Central memory CD4-positive, alpha-beta T cell (primary cell): ENCODE results near the gene REEP3.
"Not testable (repeated sequence)": the region's sequence is repeated elsewhere in the genome, so short reads cannot be mapped to it uniquely, and the experiment has no call there.

Source experiments
- DNase-seq: peaks from one replicate; pipeline ENCODE4 v3.0.0; 2022
- total RNA-seq, 3 experiments: gene quantifications; one replicate each; lab custom pipeline; 2026; lab: John Stamatoyannopoulos, UW

Gene REEP3, protein sequence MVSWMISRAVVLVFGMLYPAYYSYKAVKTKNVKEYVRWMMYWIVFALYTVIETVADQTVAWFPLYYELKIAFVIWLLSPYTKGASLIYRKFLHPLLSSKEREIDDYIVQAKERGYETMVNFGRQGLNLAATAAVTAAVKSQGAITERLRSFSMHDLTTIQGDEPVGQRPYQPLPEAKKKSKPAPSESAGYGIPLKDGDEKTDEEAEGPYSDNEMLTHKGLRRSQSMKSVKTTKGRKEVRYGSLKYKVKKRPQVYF
- 23.3 to 65.2 (median 58.8) reads per million in 3 experiments for total RNA-seq

DNA sequence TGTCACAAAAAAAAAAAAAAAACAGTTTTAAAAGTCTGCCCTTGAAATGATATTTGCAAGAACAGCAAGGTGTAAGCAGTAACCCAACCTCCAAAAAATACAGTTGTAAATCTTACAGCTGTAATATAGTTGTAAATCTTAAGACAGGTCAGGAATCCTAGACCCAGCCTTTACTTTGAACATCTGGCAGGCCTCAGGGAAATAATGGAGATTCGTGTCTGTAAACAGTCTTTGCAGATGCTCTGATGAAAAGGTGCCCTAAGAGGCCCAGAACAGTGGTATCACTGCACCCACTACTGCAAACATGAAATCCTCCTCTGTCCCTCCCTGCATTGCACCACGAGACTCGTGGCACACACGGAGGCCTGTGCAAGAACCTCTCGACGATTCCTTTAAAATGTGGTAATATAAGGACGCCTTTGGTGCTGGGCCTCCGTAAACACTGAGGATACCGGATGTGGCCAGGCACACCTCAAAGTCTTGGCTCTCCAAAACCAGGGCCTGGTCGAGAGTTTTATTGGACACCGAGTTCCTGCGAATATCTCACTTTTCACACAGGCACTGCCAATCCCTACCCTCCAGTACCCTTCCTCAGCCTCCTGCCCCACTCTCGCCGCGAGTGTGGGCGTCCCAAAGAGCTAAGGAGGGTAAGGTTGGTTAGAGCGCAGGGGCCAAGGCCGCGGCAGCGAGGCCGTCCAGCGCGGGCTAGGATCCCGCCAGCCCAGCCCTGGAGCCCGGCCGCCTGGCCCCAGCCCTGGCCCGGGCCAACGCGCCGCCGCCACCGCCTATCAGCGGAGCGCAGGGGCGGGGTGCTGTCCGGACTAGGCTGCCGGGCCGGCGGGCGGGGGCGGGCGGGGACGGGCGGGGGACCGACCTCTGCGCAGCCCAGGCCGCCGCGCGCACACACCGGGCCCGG, at the start of gene REEP3:
REEP3 (plus strand) TSS at position 902 of the 916 bp plus-strand sequence. CDS start 145 bp downstream, outside the sequence.
- peak; percentile 50 for DNase-seq

DNA sequence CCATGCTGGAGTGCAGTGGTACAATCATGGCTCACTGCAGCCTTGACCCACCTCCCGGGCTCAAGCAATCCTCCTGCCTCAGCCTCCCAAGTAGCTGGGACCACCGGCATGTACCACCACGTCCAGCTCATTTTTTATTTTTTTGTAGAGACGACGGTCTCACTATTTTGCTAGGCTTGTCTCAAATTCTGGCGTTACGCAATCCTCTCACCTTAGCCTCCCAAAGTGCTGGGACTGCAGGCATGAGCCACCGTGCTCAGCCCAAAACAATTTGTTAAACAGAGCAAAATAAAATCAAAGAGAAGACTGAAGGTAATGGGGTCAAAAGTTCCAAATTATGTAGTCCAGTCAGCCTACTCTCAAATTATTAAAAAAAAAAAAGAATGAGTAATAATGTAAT, 46.7 kb upstream of the REEP3 start:
- no peak for DNase-seq

DNA sequence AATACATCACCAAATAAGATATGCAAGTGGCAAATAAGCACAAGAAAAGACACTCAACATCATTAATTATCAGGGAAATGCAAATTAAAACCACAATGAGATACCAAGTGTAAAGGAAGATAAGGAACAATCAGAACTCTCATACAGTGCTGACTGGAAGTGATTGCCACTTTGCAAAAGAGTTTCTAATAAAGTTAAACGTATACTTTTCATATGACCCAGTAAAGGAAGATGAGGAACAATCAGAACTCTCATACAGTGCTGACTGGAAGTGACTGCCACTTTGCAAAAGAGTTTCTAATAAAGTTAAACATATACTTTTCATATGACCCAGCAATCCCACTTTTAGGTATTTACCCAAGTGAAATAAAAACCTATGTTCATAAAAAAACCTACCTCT, 43.3 kb upstream of the REEP3 start:
- no peak for DNase-seq

DNA sequence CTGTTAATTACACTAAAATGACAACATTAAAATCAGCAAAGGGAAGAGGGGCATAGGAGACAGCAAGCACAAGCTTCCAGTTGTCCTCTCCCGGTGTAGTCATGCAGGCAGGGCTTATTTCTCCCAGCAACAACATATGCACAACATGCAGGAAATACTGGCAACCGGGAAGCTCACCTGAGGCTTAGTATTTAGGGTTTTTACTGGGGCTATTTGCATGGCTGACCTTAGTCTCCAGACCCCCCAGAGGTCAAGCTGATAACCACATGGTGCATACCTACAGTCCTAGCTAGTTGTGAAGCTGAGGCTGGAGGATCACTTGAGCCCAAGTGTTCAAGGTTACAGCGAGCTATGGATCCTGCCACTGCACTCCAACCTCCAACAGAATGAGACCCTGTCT, 42.6 kb upstream of the REEP3 start:
- DNase-seq = no peak

DNA sequence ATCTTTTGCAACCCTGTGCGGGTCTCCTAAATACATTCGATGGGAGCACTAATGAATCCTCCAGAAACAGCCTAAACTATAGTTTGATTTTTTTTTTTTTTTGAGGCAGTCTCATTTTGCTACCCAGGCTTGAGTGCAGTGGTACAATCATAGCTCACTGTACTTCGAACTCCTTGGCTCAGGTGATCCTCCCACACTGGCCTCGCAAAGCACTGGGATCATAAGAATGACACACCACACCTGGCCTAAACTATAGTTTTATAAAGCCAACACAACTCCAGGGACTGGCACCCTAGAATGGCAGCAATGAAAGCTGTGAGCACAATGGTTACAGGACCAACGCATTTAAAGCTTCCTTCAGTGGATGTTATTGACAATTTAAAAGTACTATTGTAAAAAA, 41.0 kb upstream of the REEP3 start:
- DNase-seq = no peak

DNA sequence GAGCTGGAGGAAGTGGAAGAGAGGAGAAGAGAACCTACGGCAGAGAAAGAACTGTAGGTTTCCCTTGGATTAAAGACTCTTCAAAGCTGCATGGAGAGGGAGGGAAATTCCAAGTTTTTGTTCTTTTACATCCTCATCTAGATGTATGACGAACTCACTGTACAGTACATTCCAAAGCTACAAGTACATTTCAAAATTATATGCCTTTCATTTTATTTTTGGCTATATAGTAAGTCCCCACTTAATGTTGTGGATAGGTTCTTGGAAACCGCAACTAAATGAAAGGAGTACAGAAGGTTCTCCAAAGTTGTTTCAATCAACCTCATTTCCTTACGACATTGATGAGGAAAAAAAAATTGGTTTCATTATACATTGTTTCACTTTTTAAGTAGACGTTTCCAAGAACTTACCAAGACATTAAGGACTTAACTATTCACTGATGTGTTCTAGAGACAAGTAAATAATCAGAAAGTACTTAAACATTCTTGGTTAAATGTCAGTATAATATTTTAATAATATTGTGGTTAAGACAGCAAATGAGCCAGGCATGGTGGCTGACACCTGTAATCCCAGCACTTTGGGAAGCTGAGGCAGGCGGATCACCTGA, 39.3 kb upstream of the REEP3 start:
- no peak for DNase-seq

DNA sequence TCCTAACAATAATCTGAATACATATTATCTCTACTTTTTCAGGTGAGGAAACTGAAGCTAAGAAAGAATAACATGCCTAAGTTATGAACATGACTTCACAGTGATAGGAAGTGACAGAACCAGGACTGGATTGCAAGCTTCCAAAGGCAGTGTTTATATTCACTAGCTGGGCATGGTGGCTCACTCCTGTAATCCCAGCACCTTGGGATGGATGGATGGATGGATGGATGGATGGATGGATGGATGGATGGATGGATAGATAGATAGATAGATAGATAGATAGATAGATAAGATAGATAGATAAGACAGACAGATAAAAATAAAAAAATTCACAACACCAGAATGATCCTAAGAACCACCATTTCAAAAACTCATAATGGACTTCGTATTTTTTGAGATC, 37.2 kb upstream of the REEP3 start:
- no peak for DNase-seq

DNA sequence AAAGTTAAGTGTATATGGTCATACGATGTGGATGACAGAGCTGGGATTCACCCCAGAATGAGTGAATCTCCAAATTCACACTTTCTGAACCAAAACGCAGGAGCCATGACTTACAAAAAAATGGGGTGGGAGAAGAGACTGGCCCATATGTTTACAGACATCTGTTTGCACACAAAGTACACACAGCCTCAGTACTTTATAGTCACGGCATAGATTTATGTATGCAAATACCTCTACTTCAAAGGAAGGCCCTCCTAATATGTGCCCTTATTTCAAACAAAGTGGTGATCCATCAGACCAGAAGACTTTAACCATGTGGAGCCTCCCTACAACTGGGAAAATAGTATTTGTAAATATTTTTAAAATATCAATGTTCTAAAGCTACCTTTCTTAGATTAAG, 33.2 kb upstream of the REEP3 start:
- no peak for DNase-seq

DNA sequence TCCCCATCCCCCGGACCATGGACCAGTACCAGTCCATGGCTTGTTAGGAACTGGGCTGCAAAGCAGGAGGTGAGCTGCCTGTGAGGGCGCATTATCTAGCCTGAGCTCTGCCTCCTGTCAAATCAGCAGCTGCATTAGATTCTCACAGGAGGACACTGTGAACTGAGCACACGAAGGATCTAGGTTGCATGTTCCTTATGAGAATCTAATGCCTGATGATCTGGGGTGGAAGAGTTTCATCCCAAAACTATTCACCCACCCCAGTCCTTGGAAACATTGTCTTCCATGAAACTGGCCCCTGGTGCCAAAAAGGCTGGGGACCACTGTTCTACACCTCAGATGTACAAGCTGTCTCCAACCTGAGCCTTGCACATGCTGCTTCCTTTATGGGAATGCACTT, 31.4 kb upstream of the REEP3 start:
- DNase-seq = no peak

DNA sequence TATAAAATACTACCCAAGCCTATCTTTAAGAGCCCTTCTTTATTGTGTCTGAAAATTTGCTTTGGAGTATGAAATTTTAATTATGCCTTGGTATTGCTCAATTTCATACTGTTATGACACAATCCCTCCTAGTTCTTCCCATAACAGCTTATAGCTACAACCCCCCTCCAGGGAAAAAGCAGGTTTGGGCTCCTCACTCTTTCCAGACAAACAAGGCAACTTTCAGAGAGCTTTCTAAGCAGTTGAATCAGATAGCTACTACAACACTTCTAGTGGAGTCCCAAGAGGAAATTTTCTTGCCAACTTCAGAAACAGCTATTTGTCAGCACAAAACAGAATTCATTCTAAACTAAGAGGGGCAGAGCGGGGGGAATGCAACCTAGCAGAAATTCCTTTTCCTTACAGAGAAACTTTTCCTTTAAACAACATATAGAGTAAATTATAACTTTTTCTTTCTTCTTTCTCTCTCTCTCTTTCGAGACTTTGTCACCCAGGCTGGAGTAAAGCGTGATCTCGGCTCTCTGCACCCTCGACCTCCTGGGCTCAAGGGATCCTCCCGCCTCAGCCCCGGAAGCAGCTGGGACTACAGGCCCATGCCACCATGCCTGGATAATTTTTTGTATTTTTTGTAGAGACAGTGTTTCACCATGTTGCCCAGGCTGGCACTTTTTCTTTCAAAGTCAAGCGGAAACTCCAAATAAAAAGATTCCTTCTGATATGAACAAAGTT, 29.4 kb upstream of the REEP3 start:
- no peak for DNase-seq

DNA sequence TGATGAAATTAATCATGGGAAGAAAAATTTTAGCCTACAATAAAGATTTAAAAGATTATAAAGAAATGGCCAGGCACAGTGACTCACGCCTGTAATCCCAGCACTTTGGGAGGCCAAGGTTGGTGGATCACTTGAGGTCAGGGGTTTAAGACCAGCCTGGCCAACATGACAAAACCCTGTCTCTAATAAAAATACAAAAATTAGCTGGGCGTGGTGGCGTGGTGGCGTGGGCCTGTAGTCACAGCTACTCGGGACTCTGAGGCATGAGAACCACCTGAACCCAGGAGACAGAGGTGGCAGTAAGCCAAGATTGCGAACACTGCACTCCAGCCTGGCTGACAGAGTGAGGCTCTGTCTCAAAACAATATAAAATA, 28.9 kb upstream of the REEP3 start:
- DNase-seq = not testable (repeated sequence)

DNA sequence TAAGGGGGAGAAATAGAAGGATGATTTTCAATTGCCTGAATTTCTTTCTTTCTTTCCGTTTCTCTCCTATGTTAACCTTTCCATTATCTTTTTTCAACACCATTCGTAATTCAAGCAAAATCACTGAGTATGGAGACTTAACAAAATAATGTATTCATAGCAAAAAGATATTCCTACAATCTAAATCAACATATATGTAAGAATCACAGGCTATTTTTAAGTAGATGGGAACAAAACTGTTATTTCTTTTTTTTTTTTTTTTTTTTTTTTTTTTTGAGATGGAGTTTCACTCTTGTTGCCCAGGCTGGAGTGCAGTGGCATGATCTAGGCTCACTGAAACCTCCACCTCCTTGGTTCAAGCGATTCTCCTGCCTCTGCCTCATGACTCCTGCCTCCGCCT, 28.2 kb upstream of the REEP3 start:
- DNase-seq = no peak

DNA sequence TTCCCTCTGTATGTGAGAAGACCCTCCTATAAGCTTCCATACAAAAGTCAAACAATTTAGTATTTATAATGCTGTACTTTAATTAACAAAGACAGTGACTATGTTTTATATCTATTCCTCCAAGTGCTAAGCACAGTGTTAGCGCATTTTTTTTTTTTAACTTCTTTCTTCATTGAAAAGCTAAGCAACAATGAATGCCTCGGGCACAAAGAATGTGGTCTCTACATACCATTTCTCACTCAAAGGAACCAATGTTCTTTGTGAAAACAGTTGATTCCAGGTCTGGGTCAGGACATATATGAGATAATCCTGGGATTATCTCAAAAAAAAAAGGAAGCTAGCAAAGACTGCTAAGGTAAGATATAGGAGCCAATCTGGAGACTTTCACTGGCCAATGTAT, 26.2 kb upstream of the REEP3 start:
- no peak for DNase-seq

DNA sequence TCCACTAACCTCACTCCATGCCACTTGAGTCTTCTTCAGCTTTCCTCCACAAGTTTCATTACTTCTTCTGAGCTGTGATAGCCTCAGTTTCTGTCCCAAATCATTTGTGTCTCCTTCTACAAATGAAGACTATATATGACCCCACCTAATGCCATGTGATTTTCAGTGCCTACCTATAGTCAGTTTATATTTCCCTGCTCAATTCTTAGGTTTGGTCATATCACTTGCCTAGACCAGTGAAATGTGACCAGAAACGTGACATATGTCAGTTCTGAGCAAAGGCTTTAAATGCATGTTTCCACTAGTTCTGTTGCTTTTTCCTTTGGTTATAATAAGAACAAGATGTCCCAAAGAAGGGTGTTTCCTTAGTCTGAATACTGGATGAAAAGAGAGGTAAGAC, 24.6 kb upstream of the REEP3 start:
- no peak for DNase-seq

DNA sequence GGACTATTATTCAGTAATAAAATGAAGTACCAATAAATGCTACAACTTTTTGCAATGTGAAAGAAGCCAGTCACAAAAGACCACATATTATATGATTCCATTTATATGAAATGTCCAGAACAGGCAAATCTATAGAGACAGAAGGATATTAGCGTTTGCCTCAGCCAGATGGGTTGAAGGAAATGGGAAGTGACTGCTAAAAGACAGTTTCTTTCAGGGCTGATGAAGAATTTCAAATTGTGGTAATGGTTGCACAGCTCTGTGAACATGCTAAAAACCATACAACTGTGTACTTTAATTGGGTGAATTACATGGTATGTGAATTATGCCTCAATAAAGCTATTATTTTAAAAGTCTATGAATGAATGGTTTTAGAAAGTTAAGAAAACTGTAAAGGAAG, 23.9 kb upstream of the REEP3 start:
- DNase-seq = no peak

DNA sequence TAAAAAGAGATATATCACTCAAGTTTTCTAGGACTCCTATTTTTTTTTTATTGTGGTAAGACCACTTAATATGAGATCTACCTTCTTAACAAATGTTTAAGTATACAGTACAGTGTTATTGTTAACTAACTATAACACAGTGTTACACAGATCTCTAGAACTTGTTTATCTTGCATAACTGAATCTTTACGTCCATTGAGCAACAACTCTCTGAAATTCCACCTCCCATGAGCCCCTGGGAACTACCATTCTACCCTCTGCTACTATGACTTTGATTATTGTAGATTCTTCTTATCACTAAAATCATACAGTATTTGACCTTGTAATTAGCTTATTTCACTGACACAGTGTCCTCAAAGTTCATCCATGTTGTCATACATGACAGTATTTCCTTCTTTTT, 22.5 kb upstream of the REEP3 start:
- no peak for DNase-seq

DNA sequence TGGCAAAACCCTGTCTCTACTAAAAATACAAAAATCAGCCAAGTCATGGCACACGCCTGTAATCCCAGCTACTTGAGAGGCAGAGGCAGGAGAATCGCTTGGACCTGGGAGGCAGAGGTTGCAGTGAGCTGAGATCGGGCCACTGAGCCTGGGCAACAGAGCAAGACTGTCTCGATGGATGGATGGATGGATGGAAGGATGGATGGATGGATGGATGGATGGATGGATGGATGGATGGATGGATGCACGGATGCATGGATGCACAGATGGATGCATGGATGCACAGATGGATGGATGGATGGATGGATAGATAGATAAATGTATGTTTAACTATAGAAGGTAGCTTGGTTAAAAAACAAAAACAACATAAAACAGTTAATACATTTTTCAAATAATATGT, 20.6 kb upstream of the REEP3 start:
- DNase-seq = not testable (repeated sequence)

DNA sequence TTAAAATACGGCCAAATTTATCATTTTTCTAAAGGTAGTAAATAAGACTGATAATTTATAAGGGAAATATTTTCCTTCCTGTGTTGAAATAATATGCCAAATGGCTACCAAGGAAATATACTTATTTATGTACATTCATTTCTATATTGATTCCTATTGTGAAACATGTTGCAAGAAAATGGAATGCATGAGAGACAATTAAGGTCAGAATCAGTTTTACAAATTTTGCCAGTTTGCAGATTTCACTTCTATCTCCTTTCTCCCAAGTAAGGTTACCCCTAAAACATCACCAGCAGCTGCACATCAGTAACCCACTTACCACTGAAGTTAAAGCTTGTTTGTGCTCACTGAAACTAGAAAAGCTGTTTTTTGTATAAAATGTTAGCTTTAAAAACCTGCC, 19.2 kb upstream of the REEP3 start:
- no peak for DNase-seq

DNA sequence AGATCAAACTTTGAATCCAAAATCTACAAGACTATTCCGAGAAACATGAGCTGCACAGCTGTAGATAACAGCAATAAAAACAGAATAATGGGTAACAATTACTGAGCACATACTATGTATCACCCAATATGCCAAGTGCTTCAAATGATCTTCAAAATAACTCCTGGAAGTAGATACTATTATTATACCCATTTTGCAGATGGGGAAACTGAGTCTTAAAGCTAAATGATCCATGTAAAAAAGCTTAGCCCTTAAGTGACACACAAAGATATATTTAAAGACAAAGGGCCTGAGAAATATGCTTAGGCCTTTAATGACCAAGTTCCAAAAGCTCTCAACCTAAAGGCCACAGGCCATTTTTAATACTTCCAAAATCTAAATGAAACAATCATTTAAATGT, 18.4 kb upstream of the REEP3 start:
- DNase-seq = no peak

DNA sequence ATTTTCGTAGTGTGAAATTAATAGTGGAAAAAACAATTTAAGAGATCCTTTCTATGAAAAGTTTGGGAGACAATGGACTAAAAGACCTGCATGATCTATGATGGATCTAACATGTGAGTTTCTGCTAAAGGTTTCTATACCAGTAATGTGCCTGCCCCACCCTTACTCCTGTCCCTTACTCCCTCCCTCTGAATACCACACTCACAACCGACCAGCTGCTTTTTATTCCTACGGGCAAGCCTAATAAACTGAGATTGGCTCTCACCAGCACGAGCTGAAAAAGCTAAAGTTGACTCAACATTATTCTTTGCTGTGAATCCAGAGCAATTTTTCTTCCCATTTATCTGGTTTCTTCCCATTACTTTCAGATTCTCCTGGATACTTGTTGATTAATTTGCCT, 17.8 kb upstream of the REEP3 start:
- DNase-seq = no peak

DNA sequence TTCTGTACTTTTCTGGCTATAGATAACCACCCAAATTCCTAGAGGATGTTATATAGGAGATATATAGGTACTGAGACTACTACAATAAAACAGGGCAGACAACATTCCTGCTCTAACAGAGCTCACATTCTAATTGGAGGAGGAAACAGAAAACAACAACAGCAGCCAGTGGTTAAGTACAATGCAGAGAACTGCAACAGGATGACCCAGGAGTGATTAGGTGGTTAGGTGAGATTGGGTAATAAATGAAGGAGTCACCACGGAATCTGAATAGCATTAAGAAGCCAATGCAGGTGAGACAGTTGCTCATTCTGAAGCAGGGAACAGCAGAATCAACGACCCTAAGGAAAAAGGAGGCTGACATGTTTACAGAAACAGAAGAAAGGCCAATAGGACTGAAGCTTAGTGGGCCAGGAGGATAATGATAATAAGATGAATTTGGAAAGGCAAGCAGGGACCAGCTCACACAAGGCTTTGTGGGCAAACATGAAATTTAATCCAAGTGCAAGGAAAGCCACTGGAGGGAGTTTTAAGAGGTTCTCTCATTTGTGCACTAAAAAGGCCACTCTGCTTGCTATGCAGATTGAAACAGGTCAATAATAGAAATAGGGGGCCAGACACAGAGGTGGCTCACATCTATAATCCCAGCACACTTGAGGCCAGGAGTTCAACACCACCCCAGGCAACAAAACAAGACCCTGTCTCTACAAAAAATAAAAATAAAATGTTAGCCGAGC, 16.9 kb upstream of the REEP3 start:
- DNase-seq = no peak

DNA sequence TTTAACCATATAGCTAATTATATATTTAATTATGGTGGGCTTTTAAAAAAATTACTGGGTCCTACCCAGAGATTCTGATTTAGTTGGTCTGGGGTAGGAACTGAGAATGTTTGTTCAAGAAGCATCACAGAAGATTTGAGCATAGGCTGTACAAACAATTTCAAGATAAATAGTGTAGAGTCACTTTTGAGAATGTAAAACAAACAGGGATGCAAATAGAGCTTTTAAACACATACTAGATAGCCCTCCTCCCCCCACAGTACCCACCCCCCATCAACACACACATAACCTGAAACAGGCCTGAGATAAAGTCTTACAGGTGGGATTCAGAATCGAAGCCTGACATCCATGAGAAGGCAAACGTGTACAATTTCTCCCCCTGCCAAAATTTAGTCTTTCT, 15.6 kb upstream of the REEP3 start:
- no peak for DNase-seq

DNA sequence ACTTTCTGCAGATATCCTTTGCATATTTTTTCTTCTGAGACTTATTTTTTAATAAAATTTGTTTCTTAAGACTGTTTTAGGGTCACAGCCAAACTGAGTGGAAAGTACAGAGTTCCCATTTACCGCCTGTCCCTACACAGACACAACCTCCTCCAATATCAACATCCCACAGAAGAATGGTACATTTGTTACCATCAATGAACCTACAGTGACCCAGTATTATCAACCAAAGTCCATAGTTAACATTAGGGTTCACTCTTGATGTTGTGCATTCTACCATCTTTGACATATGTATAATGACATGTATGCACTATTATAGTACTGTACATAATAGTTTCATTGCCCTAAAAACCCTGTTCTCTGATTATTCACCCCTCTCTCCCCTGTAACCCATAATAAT, 14.6 kb upstream of the REEP3 start:
- no peak for DNase-seq
